ENCODE data around the gene PSMC4. TPM values are rescaled to one million over a fixed set of nuclear protein-coding genes. Genes with fewer than 3 reads are reported as not detected.

PSMC4 gene
- total RNA-seq, 1 experiment from 2014 or later: 111 TPM

DNA sequence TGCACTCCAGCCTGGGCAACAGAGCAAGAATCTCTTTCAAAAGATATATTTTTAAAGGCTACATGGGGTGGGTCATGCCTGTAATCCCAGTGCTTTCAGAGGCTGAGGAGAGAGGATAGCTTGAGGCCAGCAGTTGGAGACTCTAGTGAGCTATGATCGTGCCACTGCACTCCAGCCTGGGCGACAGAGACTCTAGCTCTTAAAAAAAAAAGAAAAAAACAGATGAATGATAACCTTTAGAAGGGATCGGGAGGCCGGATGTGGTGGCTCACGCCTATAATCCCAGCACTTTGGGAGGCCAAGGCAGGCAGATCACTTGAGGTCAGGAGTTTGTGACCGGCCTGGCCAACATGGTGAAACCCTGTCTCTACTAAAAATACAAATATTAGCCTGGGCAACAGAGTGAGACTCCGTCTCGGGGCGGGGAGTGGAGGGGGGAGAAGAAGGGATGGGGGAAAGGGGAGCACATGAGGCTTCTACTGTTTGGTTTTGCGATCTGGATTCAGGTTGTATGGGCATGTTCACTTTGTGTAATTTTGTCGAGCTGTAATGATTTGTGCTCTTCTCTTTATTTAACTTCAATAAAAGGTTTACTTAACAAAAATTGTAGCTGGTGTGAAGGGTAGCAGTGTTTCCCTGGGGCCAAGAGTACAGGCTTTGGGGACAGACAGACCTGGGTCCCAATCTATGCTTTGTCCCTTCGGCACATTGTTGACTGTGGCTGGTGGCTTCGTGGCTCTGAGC, 1.1 kb upstream of the PSMC4 start:
- Histone ChIP-seq H4K91ac (ENCODE audit: insufficient read length, low read depth, low read length) (no peak overlapping the region), H3K23me2 (ENCODE audit: insufficient read length, low read depth, low read length, poor library complexity, severe bottlenecking) (peaks cover 4% of the 10 kb centered on the region), H3K9me3 (ENCODE audit: control insufficient read depth, low read depth, low read length) (no peaks in the 10 kb centered on the region), H3K79me1 (ENCODE audit: insufficient read depth, low read depth, low read length, poor library complexity, severe bottlenecking) (peaks cover 5% of the 10 kb centered on the region), H2BK12ac (ENCODE audit: insufficient read length, low read depth, low read length) (no peak overlapping the region), H3K18ac (ENCODE audit: insufficient read length, low read depth, low read length) (no peak overlapping the region), H3T11ph (ENCODE audit: low read length) (no peak overlapping the region), H2BK120ac (ENCODE audit: low read depth, low read length, poor library complexity, severe bottlenecking) (no peak overlapping the region), H3K56ac (ENCODE audit: insufficient read length, low read depth, low read length) (no peak overlapping the region), H2BK5ac (ENCODE audit: insufficient read length, low read length) (no peak overlapping the region), H2AFZ (ENCODE audit: low read length) (no peak overlapping the region), H2BK15ac (ENCODE audit: low read depth, low read length) (no peak overlapping the region), H3K9ac (ENCODE audit: extremely low read depth, insufficient read length, low read length) (peak overlapping the region; percentile 68), H2BK20ac (ENCODE audit: low read depth, low read length, poor library complexity, severe bottlenecking) (no peak overlapping the region), H3K23ac (ENCODE audit: insufficient read length, low read depth, low read length) (no peak overlapping the region), H3K14ac (ENCODE audit: insufficient read depth, low read length) (peak overlapping the region; percentile 36; the same call in 1 of the 2 replicates), H3K79me2 (ENCODE audit: insufficient read depth, low read length) (peaks cover 8% of the 10 kb centered on the region; the same call in 1 of the 2 replicates), H3K4me2 (ENCODE audit: insufficient read depth, insufficient read length, low read length) (peak overlapping the region; percentile 87), H4K5ac (ENCODE audit: insufficient read length, low read depth, low read length) (no peak overlapping the region), H2AK5ac (ENCODE audit: insufficient read length, low read length) (no peak overlapping the region), H3K4me1 (ENCODE audit: insufficient read depth, low read length) (peaks cover 7% of the 10 kb centered on the region; the same call in 1 of the 2 replicates), H3K27me3 (ENCODE audit: insufficient read depth, low read length) (no peaks in the 10 kb centered on the region; the same call in none of the 2 replicates), H4K20me1 (ENCODE audit: control insufficient read depth, insufficient read depth, insufficient read length) (no peaks in the 10 kb centered on the region), H3K4ac (ENCODE audit: low read depth, low read length) (no peak overlapping the region), H3K27ac (ENCODE audit: insufficient read length, low read depth, low read length) (no peak overlapping the region), H4K8ac (replicated peaks; ENCODE audit: insufficient read length, low read depth, low read length) (no peak overlapping the region)
- Mint-ChIP-seq H3K27me3 (ENCODE audit: low read depth) (no peaks in the 10 kb centered on the region; the same call in 1 of the 2 replicates), H3K36me3 (ENCODE audit: insufficient read depth in 1 of 3, low read depth in 3 of 3) (peaks cover 28 to 37% (median 34%) of the 10 kb centered on the region in 3 experiments), H3K27ac (peak overlapping the region in 2 of 3 experiments; percentile 98; a peak in 5 of 7 replicates), H3K4me1 (peaks cover 14 to 18% of the 10 kb centered on the region in 2 experiments), H3K4me3 (peak overlapping the region; percentile 99), H3K9me3 (0 out of 5 replicates have a peak, but pooled peaks cover 0 to 4% of the 10 kb centered on the region in 2 experiments)
- no peak for DNase-seq
- no CpG with 5 or more reads among the region's 13 CpGs for WGBS (ENCODE audit: extremely low coverage, insufficient read length, low lambda C conversion rate)
- TF ChIP-seq, protein P1, sequence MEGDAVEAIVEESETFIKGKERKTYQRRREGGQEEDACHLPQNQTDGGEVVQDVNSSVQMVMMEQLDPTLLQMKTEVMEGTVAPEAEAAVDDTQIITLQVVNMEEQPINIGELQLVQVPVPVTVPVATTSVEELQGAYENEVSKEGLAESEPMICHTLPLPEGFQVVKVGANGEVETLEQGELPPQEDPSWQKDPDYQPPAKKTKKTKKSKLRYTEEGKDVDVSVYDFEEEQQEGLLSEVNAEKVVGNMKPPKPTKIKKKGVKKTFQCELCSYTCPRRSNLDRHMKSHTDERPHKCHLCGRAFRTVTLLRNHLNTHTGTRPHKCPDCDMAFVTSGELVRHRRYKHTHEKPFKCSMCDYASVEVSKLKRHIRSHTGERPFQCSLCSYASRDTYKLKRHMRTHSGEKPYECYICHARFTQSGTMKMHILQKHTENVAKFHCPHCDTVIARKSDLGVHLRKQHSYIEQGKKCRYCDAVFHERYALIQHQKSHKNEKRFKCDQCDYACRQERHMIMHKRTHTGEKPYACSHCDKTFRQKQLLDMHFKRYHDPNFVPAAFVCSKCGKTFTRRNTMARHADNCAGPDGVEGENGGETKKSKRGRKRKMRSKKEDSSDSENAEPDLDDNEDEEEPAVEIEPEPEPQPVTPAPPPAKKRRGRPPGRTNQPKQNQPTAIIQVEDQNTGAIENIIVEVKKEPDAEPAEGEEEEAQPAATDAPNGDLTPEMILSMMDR (conservative IDR thresholded peaks at IDR 0.05): no peak
